K562 (cell line): ENCODE results near the gene MRNIP. TPM values are rescaled to one million over a fixed set of nuclear protein-coding genes. Genes with fewer than 3 reads are reported as not detected.
A peak's percentile ranks its signal among the peaks of the same experiment; 100 is the strongest.

Experiments used
- ARNT ChIP-seq, 2 experiments: fragments of 450-650 bp; IDR thresholded peaks; 2 replicates each; pipeline ENCODE4 v1.6.1; 2016; ENCODE audit warnings: mild to moderate bottlenecking in 1 of 2
- CBFB ChIP-seq: sonication (generic); formaldehyde crosslinking; IDR thresholded peaks from 2 replicates; pipeline ENCODE4 v1.4.0; 2020; ENCODE audit warnings: mild to moderate bottlenecking, missing genetic modification reagents
- GABPB1 ChIP-seq: sonication (generic); formaldehyde crosslinking; IDR thresholded peaks from 2 replicates; pipeline ENCODE4 v1.8.0; 2022; ENCODE audit warnings: mild to moderate bottlenecking, missing genetic modification reagents
- MAFG ChIP-seq: fragments of 450-650 bp; conservative IDR thresholded peaks from 2 replicates; pipeline ENCODE4 v1.6.1; 2016; ENCODE audit warnings: missing genetic modification characterization, missing compliant biosample characterization
- MYC ChIP-seq, 2 experiments: fragments of 250-450 bp in 1 of 2; sonication (Bioruptor Pico) in 1 of 2; IDR thresholded peaks; 2 replicates each; pipeline versions ENCODE4 v1.5.1 to v1.6.1; 2012 to 2021; ENCODE audit warnings: low read depth in 2 of 2, borderline replicate concordance in 1 of 2, improper control_type of control experiment in 1 of 2, low read length in 1 of 2, mild to moderate bottlenecking in 1 of 2, moderate library complexity in 1 of 2
- POLR2AphosphoS5 ChIP-seq: IDR thresholded peaks from 2 replicates; pipeline ENCODE4 v1.6.1; 2011; ENCODE audit warnings: mild to moderate bottlenecking, low read depth, low read length, moderate library complexity; ENCODE audit not compliant: control insufficient read depth, insufficient read depth
- RBM22 ChIP-seq: fragments of 200-400 bp; formaldehyde crosslinking; IDR thresholded peaks from 2 replicates; pipeline ENCODE4 v1.6.1; 2018; ENCODE audit warnings: low read length, low read depth; ENCODE audit not compliant: poor library complexity, severe bottlenecking
- SAP30 ChIP-seq: fragments of 200-600 bp; sonication (generic); IDR thresholded peaks from 2 replicates; pipeline ENCODE4 v1.6.1; 2012; ENCODE audit warnings: borderline replicate concordance, low read depth, mild to moderate bottlenecking, moderate library complexity, low read length, control low read depth, inconsistent platforms; ENCODE audit not compliant: insufficient read depth, poor library complexity, severe bottlenecking
- ZBTB2 ChIP-seq: fragments of 450-650 bp; IDR thresholded peaks from 2 replicates; pipeline ENCODE4 v1.6.1; 2016; ENCODE audit warnings: antibody characterized with exemption
- ZBTB33 ChIP-seq: sonication (generic); formaldehyde crosslinking; IDR thresholded peaks from 2 replicates; pipeline ENCODE4 v1.8.1; 2023; ENCODE audit warnings: mild to moderate bottlenecking, missing genetic modification reagents
- ZBTB7A ChIP-seq: IDR thresholded peaks from 2 replicates; pipeline ENCODE4 v1.6.1; 2011; ENCODE audit warnings: low read depth, mild to moderate bottlenecking, low read length, moderate library complexity, borderline replicate concordance; ENCODE audit not compliant: control insufficient read depth
- polyA plus RNA-seq, 8 experiments: library from polyadenylated mRNA; depleted of rRNA in 4 of 8; stranded (reverse) in 5 of 8; unstranded in 3 of 8; fragments of >200 nt; fragmentation: Nextera tagmentation in 2 of 8; fragmentation: Illumina TruSeq in 1 of 8; extraction: Ambion mirVana in 2 of 8; extraction: Trizol in 1 of 8; gene quantifications; 2 replicates each; pipeline versions ENCODE4 v1.2.1 to v1.2.3, GENCODE V29; 2011 to 2014; ENCODE audit warnings: inconsistent platforms in 1 of 8, missing spikeins in 1 of 8
- total RNA-seq, 7 experiments: library from RNA; depleted of rRNA in 6 of 7; stranded (reverse); fragments of >200 nt in 6 of 7; fragmentation: Illumina TruSeq in 2 of 7; extraction: Trizol in 2 of 7; gene quantifications; 2 replicates each; pipeline versions ENCODE4 v1.2.1 to v1.2.3, GENCODE V29; 2011 to 2021; ENCODE audit warnings: low replicate concordance in 1 of 7
- TF ChIP-seq, protein P1 (sequence below), 2 experiments: IDR thresholded peaks; 2 replicates each; pipeline ENCODE4 v1.6.1; 2011; ENCODE audit warnings: borderline replicate concordance in 1 of 2, control low read depth in 1 of 2, low read depth in 1 of 2, low read length in 1 of 2, mild to moderate bottlenecking in 1 of 2, mixed read lengths in 1 of 2, moderate library complexity in 1 of 2; ENCODE audit not compliant: insufficient read depth in 1 of 2, insufficient read length in 1 of 2, poor library complexity in 1 of 2, severe bottlenecking in 1 of 2; ENCODE audit errors: extremely low read depth in 1 of 2
- TF ChIP-seq, protein P2 (sequence below), 3 experiments: IDR thresholded peaks in 2 of 3; conservative IDR thresholded peaks in 1 of 3; 2 replicates each; pipeline ENCODE4 v1.5.1; 2011 to 2012; ENCODE audit warnings: low read length in 3 of 3, mild to moderate bottlenecking in 3 of 3, control low read depth in 2 of 3, improper control_type of control experiment in 1 of 3, inconsistent platforms in 1 of 3, low read depth in 1 of 3, mixed read lengths in 1 of 3, moderate library complexity in 1 of 3; ENCODE audit not compliant: insufficient read depth in 2 of 3

The MRNIP gene
- total and polyA plus RNA-seq, 9 of the 15 experiments (the other 6 are each of a cell fraction or from before 2014, with no cell fraction given) = 3.6 to 39.0 (median 16.8) TPM

- TF ChIP-seq, protein P1, sequence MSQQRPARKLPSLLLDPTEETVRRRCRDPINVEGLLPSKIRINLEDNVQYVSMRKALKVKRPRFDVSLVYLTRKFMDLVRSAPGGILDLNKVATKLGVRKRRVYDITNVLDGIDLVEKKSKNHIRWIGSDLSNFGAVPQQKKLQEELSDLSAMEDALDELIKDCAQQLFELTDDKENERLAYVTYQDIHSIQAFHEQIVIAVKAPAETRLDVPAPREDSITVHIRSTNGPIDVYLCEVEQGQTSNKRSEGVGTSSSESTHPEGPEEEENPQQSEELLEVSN (IDR thresholded peaks at IDR 0.05; ENCODE audit: borderline replicate concordance in 1 of 2, extremely low read depth in 1 of 2, insufficient read depth in 1 of 2, insufficient read length in 1 of 2, low read depth in 1 of 2, low read length in 1 of 2, poor library complexity in 1 of 2, severe bottlenecking in 1 of 2) = peak in 1 of 2 experiments; percentile 85
- peak; percentile 53 for TF ChIP-seq SAP30
- peak; percentile 31; the same call in 1 of the 2 replicates for TF ChIP-seq MYC (IDR thresholded peaks at IDR 0.05; ENCODE audit: low read depth, low read length)
- no peak for TF ChIP-seq MYC (CRISPR knock-in tag; IDR thresholded peaks at IDR 0.05; ENCODE audit: borderline replicate concordance, low read depth)
- TF ChIP-seq MAFG (tag) = no peak
- no peak for TF ChIP-seq CBFB (CRISPR knock-in tag)
- TF ChIP-seq ZBTB7A = peak; percentile 63; the same call in 1 of the 2 replicates
- TF ChIP-seq, protein P2, sequence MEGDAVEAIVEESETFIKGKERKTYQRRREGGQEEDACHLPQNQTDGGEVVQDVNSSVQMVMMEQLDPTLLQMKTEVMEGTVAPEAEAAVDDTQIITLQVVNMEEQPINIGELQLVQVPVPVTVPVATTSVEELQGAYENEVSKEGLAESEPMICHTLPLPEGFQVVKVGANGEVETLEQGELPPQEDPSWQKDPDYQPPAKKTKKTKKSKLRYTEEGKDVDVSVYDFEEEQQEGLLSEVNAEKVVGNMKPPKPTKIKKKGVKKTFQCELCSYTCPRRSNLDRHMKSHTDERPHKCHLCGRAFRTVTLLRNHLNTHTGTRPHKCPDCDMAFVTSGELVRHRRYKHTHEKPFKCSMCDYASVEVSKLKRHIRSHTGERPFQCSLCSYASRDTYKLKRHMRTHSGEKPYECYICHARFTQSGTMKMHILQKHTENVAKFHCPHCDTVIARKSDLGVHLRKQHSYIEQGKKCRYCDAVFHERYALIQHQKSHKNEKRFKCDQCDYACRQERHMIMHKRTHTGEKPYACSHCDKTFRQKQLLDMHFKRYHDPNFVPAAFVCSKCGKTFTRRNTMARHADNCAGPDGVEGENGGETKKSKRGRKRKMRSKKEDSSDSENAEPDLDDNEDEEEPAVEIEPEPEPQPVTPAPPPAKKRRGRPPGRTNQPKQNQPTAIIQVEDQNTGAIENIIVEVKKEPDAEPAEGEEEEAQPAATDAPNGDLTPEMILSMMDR (IDR thresholded peaks at IDR 0.05 in 2 of 3, conservative IDR thresholded peaks at IDR 0.05 in 1 of 3; ENCODE audit: insufficient read depth in 2 of 3, low read depth in 1 of 3, low read length in 3 of 3) = 0 out of 6 replicates have a peak, but pooled peaks of 1 of the 3 experiments have one; percentile 7
- peak; percentile 31; the same call in 1 of the 2 replicates for TF ChIP-seq ZBTB33 (CRISPR knock-in tag)
- peak; percentile 37; the same call in 1 of the 2 replicates for TF ChIP-seq POLR2AphosphoS5
- peak; percentile 61 for TF ChIP-seq GABPB1 (CRISPR knock-in tag)
- TF ChIP-seq ZBTB2 = no peak
- TF ChIP-seq ARNT (IDR thresholded peaks at IDR 0.05) = no peak
- peak; percentile 19 for TF ChIP-seq RBM22
Measured at GRCh38 chr5:179805529-179806249, 52.9 kb downstream of the MRNIP start (continued).
